Measurements from ENCODE around the gene PREX1.

The PREX1 gene

GRCh38 chr20:48797275-48797825, 30.4 kb downstream of the PREX1 start:
- in situ Hi-C loops (cut with MboI; ENCODE audit: low sequenced_read_pairs), result no loop called here

- in situ Hi-C loops (cut with MboI; ENCODE audit: low sequenced_read_pairs), result no loop called here
These were observed 32.1 kb downstream of the PREX1 start for GRCh38 chr20:48795732-48796131.

GRCh38 chr20:48794816-48795457, 32.9 kb downstream of the PREX1 start:
- in situ Hi-C loops (cut with MboI; ENCODE audit: low sequenced_read_pairs), result no loop called here

- in situ Hi-C loops (cut with MboI; ENCODE audit: low sequenced_read_pairs), result no loop called here
These were observed 33.4 kb downstream of the PREX1 start for GRCh38 chr20:48794360-48794759.

- in situ Hi-C loops (cut with MboI; ENCODE audit: low sequenced_read_pairs), result no loop called here
These were observed 34.0 kb downstream of the PREX1 start for GRCh38 chr20:48793776-48794175.

- in situ Hi-C loops (cut with MboI; ENCODE audit: low sequenced_read_pairs), result no loop called here
These were observed 36.1 kb downstream of the PREX1 start for GRCh38 chr20:48791666-48792071.

- in situ Hi-C loops (cut with MboI; ENCODE audit: low sequenced_read_pairs), result no loop called here
These were observed 36.8 kb downstream of the PREX1 start for GRCh38 chr20:48791014-48791413.

- in situ Hi-C loops (cut with MboI; ENCODE audit: low sequenced_read_pairs), result no loop called here
These were observed 37.3 kb downstream of the PREX1 start for GRCh38 chr20:48790473-48791003.

- in situ Hi-C loops (cut with MboI; ENCODE audit: low sequenced_read_pairs), result no loop called here
These were observed 37.9 kb downstream of the PREX1 start for GRCh38 chr20:48789781-48790472.

GRCh38 chr20:48789185-48789668, 38.6 kb downstream of the PREX1 start:
- in situ Hi-C loops (cut with MboI; ENCODE audit: low sequenced_read_pairs), result no loop called here

GRCh38 chr20:48788486-48789072, 39.2 kb downstream of the PREX1 start:
- in situ Hi-C loops (cut with MboI; ENCODE audit: low sequenced_read_pairs), result no loop called here

- in situ Hi-C loops (cut with MboI; ENCODE audit: low sequenced_read_pairs), result no loop called here
These were observed 39.9 kb downstream of the PREX1 start for GRCh38 chr20:48787861-48788375.

- in situ Hi-C loops (cut with MboI; ENCODE audit: low sequenced_read_pairs), result no loop called here
These were observed 40.7 kb downstream of the PREX1 start for GRCh38 chr20:48786951-48787705.

- in situ Hi-C loops (cut with MboI; ENCODE audit: low sequenced_read_pairs), result no loop called here
These were observed 42.0 kb downstream of the PREX1 start for GRCh38 chr20:48785801-48786200.

- in situ Hi-C loops (cut with MboI; ENCODE audit: low sequenced_read_pairs), result no loop called here
These were observed 42.5 kb downstream of the PREX1 start for GRCh38 chr20:48785256-48785655.

- in situ Hi-C loops (cut with MboI; ENCODE audit: low sequenced_read_pairs), result no loop called here
These were observed 43.5 kb downstream of the PREX1 start for GRCh38 chr20:48784273-48784641.

- in situ Hi-C loops (cut with MboI; ENCODE audit: low sequenced_read_pairs), result no loop called here
These were observed 44.1 kb downstream of the PREX1 start for GRCh38 chr20:48783533-48784272.

- in situ Hi-C loops (cut with MboI; ENCODE audit: low sequenced_read_pairs), result no loop called here
These were observed 44.9 kb downstream of the PREX1 start for GRCh38 chr20:48782901-48783308.

GRCh38 chr20:48782053-48782452, 45.7 kb downstream of the PREX1 start:
- in situ Hi-C loops (cut with MboI; ENCODE audit: low sequenced_read_pairs), result no loop called here

- in situ Hi-C loops (cut with MboI; ENCODE audit: low sequenced_read_pairs), result no loop called here
These were observed 46.2 kb downstream of the PREX1 start for GRCh38 chr20:48781634-48782033.
